Pancreas (tissue), 10 donors: ENCODE results near the gene SPATC1L. TPM values are rescaled to one million over a fixed set of nuclear protein-coding genes. Genes with fewer than 3 reads are reported as not detected.
A peak's percentile ranks its signal among the peaks of the same experiment; 100 is the strongest.

ENCODE experiments used
- ATAC-seq, 4 donors: fragments of 200-7000 bp; cut with Tn5 transposase; one replicate each; pipeline versions ENCODE4 v1.8.0 to v1.9.1; 2020; ENCODE audit warnings: mild to moderate bottlenecking in 4 of 4, moderate library complexity in 4 of 4
- DNase-seq, 6 donors: peaks; one replicate each; pipeline ENCODE4 v3.0.0-alpha.2; 2020
- FAIRE-seq: peaks from 2 replicates; lab custom pipeline; 2012; peaks lifted over from hg19 to GRCh38; lab: Jason Lieb, UNC
- H3K27ac ChIP-seq, 4 donors: fragments of 200-600 bp; sonication (generic); 1 replicate in 3 of 4; 2 replicates in 1 of 4; pipeline versions ENCODE4 v1.5.0 to v1.8.0; 2020
- H3K27me3 ChIP-seq, 4 donors: fragments of 200-600 bp; one replicate each; pipeline ENCODE4 v1.8.0; 2021
- H3K36me3 ChIP-seq, 3 donors: fragments of 200-600 bp; sonication (generic) in 1 of 3; one replicate each; pipeline versions ENCODE4 v1.5.0 to v1.8.0; 2020 to 2021
- H3K4me1 ChIP-seq, 3 donors: fragments of 200-600 bp; one replicate each; pipeline ENCODE4 v1.8.0; 2021
- H3K4me3 ChIP-seq, 4 donors: fragments of 200-600 bp; sonication (generic) in 2 of 4; one replicate each; pipeline versions ENCODE4 v1.5.0 to v1.8.0; 2020 to 2021
- H3K9me3 ChIP-seq, 4 donors: fragments of 200-600 bp; one replicate each; pipeline ENCODE4 v1.8.0; 2021
- WGBS, 2 donors: extraction: QIAGEN DNeasy Blood & Tissue Kit; methylation state at CpG; one replicate each; pipeline ENCODE4 v1.1.7; 2013; 5-methylcytosine and 5-hydroxymethylcytosine counted together
- intact Hi-C, 3 donors: fragments of 100-400 bp; cut with DNase I; formaldehyde crosslinking; loops; one replicate each; pipeline versions ENCODE4 v1.11.1 to v1.14.2; 2022
- polyA plus RNA-seq, 2 donors: library from polyadenylated mRNA; stranded (reverse); fragments of 200-250 nt; gene quantifications; one replicate each; pipeline ENCODE4 v1.2.3, GENCODE V29; 2013
- total RNA-seq, 6 donors: library from RNA; stranded (reverse); fragmentation: NEBNext Ultra II Directional in 4 of 6; extraction: Animal tissue kit (Norgen Biotek cat#: 25700) in 4 of 6; gene quantifications; one replicate each; pipeline versions ENCODE4 v1.2.1 to v1.2.4, GENCODE V29; 2021 to 2023
- TF ChIP-seq, protein P1 (sequence below), 4 donors: fragments of 200-600 bp; sonication (generic) in 3 of 4; IDR thresholded peaks; one replicate each; pipeline versions ENCODE4 v1.5.0 to v1.8.0; 2021; ENCODE audit warnings: antibody characterized with exemption in 4 of 4
- donor health status: healthy with polysubstance abuse.
- donor health status: DM: no; HTN: no; CAD: no; lungs with moderate emphysema.
- donor health status: DM: no; HTN: no; CAD: no.
- donor health status: control.
- donor health status: control.
- donor health status: Bipolar disorder and iron deficiency.
- donor health status: DM: yes; HTN: yes; CAD: no.
- donor health status: DM: no; HTN: no; CAD: no.
- donor health status: DM: no; HTN: no; CAD: no.
- donor health status: DM: yes; HTN: yes; CAD: no.

Gene SPATC1L
- total and polyA plus RNA-seq, 8 donors, result 3.1 to 26.9 (median 6.5) TPM

DNA sequence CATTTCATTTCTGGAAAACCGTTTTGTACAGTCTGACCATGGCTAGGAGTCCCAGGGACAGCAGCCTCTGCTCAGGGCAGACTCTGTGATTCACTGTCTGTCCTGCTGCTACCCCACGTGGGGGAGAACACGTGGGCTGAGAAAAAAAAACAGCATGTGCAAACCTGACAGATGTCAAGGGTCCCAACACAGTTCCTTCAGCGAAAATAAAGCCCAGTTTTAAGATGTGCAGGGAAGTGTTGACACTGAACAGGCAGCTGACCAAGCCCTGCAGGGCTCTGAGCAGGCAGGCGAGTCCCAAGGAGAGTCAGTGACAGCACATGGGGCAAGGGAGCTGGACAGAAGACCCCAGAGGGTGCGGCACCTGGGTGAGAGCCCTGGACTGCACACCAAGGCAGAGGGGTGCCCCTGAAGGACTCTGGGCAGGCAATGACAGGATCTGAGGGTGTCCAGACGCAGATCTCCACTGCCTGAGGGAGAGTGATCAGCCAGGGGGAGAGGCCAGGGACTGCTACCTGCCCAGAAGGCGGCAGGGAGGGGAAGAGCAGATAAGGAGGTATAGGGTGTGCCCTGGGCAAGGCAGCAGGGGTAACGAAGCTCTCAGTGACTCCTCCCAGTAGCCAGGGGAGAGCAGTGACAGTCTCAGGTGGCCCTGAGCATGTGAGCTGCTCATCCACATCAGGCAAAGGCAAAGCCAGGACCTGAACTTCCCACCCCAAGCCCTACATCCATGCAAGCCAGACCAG lies 5.1 kb upstream of the SPATC1L start:
- Histone ChIP-seq H3K36me3 (peaks cover 0 to 9% (median 6%) of the 10 kb centered on the region in 3 donors), H3K27me3 (no peaks in the 10 kb centered on the region), H3K4me1 (no peaks in the 10 kb centered on the region), H3K27ac (no peak overlapping the region), H3K4me3 (no peak overlapping the region), H3K9me3 (no peaks in the 10 kb centered on the region)
- WGBS, 2 donors, result 76 to 85% methylated on average over 9 of the region's 9 CpGs
- intact Hi-C loops, result no loop called here
- TF ChIP-seq, protein P1, sequence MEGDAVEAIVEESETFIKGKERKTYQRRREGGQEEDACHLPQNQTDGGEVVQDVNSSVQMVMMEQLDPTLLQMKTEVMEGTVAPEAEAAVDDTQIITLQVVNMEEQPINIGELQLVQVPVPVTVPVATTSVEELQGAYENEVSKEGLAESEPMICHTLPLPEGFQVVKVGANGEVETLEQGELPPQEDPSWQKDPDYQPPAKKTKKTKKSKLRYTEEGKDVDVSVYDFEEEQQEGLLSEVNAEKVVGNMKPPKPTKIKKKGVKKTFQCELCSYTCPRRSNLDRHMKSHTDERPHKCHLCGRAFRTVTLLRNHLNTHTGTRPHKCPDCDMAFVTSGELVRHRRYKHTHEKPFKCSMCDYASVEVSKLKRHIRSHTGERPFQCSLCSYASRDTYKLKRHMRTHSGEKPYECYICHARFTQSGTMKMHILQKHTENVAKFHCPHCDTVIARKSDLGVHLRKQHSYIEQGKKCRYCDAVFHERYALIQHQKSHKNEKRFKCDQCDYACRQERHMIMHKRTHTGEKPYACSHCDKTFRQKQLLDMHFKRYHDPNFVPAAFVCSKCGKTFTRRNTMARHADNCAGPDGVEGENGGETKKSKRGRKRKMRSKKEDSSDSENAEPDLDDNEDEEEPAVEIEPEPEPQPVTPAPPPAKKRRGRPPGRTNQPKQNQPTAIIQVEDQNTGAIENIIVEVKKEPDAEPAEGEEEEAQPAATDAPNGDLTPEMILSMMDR (IDR thresholded peaks at IDR 0.05), result no peak
- FAIRE-seq (no peak), ATAC-seq (no peak), DNase-seq (peak in 1 of 6 donors; percentile 49)

- no peak overlapping the region for H3K27ac ChIP-seq
- FAIRE-seq, result no peak
- WGBS, 2 donors, result 68% methylated on average over 17 of the region's 17 CpGs
- no peaks in the 10 kb centered on the region for H3K27me3 ChIP-seq
- peaks cover 0 to under 1% (median 0%) of the 10 kb centered on the region in 3 donors for H3K36me3 ChIP-seq
- H3K9me3 ChIP-seq, result no peaks in the 10 kb centered on the region
- no peaks in the 10 kb centered on the region for H3K4me1 ChIP-seq
- intact Hi-C loops, result no loop called here
- TF ChIP-seq, protein P1 (IDR thresholded peaks at IDR 0.05), result no peak
- H3K4me3 ChIP-seq, result no peak overlapping the region
- no peak for ATAC-seq
- no peak for DNase-seq
Measured at GRCh38 chr21:46188226-46189212, 4.3 kb upstream of the SPATC1L start.

DNA sequence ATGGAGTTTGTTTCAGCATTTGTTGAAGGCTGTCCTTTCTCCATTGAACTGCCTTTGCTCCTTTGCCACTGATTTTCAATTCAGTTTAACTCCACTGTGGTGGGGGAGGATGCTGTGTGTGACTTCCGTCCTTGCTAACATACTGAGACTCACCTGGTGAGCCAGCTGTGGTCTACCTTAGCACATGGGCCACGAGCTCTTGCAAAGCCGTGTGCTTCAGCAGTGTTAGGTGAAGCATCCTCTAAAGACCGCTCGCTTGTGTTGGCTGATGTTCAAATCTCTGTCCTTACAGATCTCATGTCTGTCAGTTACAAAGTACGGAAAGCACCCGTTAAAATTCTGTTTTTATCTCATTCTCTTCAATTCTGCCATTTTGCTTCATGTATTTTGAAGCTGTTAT lies 3.6 kb upstream of the SPATC1L start:
- TF ChIP-seq, protein P1 (IDR thresholded peaks at IDR 0.05), result no peak
- no peak for FAIRE-seq
- Histone ChIP-seq H3K27ac (no peak overlapping the region), H3K4me1 (no peaks in the 10 kb centered on the region), H3K9me3 (no peaks in the 10 kb centered on the region), H3K27me3 (no peaks in the 10 kb centered on the region), H3K4me3 (no peak overlapping the region), H3K36me3 (no peaks in the 10 kb centered on the region)
- intact Hi-C loops, result no loop called here
- DNase-seq, result no peak
- no peak for ATAC-seq
- 77 to 81% methylated on average over 7 of the region's 7 CpGs for WGBS, 2 donors

GRCh38 chr21:46187261-46187660 lies 3.0 kb upstream of the SPATC1L start:
- H3K27me3 ChIP-seq, result no peaks in the 10 kb centered on the region
- TF ChIP-seq, protein P1 (IDR thresholded peaks at IDR 0.05), result no peak
- intact Hi-C loops, result no loop called here
- no peak for ATAC-seq
- no peaks in the 10 kb centered on the region for H3K4me1 ChIP-seq
- no peaks in the 10 kb centered on the region for H3K9me3 ChIP-seq
- no peak overlapping the region for H3K27ac ChIP-seq
- H3K4me3 ChIP-seq, result no peak overlapping the region
- no peaks in the 10 kb centered on the region for H3K36me3 ChIP-seq
- WGBS, 2 donors, result 82 to 89% methylated on average over 8 of the region's 8 CpGs
- no peak for DNase-seq
- no peak for FAIRE-seq
